Left lung (tissue), 10 donors: ENCODE data around the gene UGT3A1. TPM values are rescaled to one million over a fixed set of nuclear protein-coding genes. Genes with fewer than 3 reads are reported as not detected.

Source experiments
- ATAC-seq: fragments of 200-7000 bp; cut with Tn5 transposase; one replicate; pipeline ENCODE4 v1.9.1; 2020; ENCODE audit warnings: moderate library complexity
- DNase-seq, 4 donors: peaks; one replicate each; pipeline ENCODE4 v3.0.0-alpha.2; 2013 to 2020
- H3K27ac ChIP-seq, 2 donors: fragments of 200-600 bp; sonication (generic) in 1 of 2; one replicate each; pipeline versions ENCODE4 v1.5.0 to v1.8.0; 2020 to 2021
- H3K27me3 ChIP-seq, 2 donors: fragments of 200-600 bp; sonication (generic) in 1 of 2; one replicate each; pipeline versions ENCODE4 v1.5.0 to v1.8.0; 2020 to 2021
- H3K36me3 ChIP-seq, 2 donors: fragments of 200-600 bp; sonication (generic) in 1 of 2; one replicate each; pipeline versions ENCODE4 v1.5.0 to v1.8.0; 2020 to 2021
- H3K4me1 ChIP-seq, 2 donors: fragments of 200-600 bp; one replicate each; pipeline ENCODE4 v1.8.0; 2021
- H3K4me3 ChIP-seq, 2 donors: fragments of 200-600 bp; sonication (generic) in 1 of 2; one replicate each; pipeline versions ENCODE4 v1.5.0 to v1.8.0; 2020 to 2021; ENCODE audit warnings: mild to moderate bottlenecking in 1 of 2
- H3K9me3 ChIP-seq, 2 donors: fragments of 200-600 bp; sonication (generic) in 1 of 2; one replicate each; pipeline versions ENCODE4 v1.5.0 to v1.8.0; 2020 to 2021
- intact Hi-C, 2 donors: fragments of 100-400 bp; cut with DNase I; formaldehyde crosslinking; loops; one replicate each; pipeline versions ENCODE4 v1.11.2 to v1.14.2; 2022
- polyA plus RNA-seq, 6 donors: library from polyadenylated mRNA; unstranded; fragments of 120-200 nt; gene quantifications; one replicate each; pipeline ENCODE4 v1.2.1, GENCODE V29; 2013; ENCODE audit not compliant: insufficient read length in 6 of 6
- total RNA-seq, 2 donors: library from RNA; stranded (reverse); fragmentation: NEBNext Ultra II Directional; extraction: Animal tissue kit (Norgen Biotek cat#: 25700); gene quantifications; one replicate each; pipeline ENCODE4 v1.2.1, GENCODE V29; 2021
- TF ChIP-seq, protein P1 (sequence below), 2 donors: fragments of 200-600 bp; sonication (generic) in 1 of 2; IDR thresholded peaks; one replicate each; pipeline versions ENCODE4 v1.5.0 to v1.8.0; 2021; ENCODE audit warnings: antibody characterized with exemption in 2 of 2
- donor health status: DM: no; HTN: yes; CAD: no.
- donor health status: DM: no; HTN: no; CAD: no.

Gene UGT3A1
- total and polyA plus RNA-seq, 8 donors = 0.10 to 0.77 (median 0.28) TPM; not detected in 2

GRCh38 chr5:35924950-35925722, 66.1 kb downstream of the UGT3A1 start:
- intact Hi-C loops = loop anchor here in 1 of 2 donors (5.0 kb wide), 2 partner anchors 148 to 273 kb away; no protein-coding TSS in a partner anchor
- DNase-seq = peak; percentile 42 to 89 (median 66)
- ATAC-seq = peak; percentile 87
- Histone ChIP-seq H3K27ac (no peak overlapping the region), H3K4me1 (peaks cover 7 to 19% of the 10 kb centered on the region in 2 donors), H3K27me3 (peaks cover 0 to 33% of the 10 kb centered on the region in 2 donors), H3K36me3 (no peaks in the 10 kb centered on the region), H3K9me3 (no peaks in the 10 kb centered on the region), H3K4me3 (peak overlapping the region in 1 of 2 donors; percentile 12)
- TF ChIP-seq, protein P1, sequence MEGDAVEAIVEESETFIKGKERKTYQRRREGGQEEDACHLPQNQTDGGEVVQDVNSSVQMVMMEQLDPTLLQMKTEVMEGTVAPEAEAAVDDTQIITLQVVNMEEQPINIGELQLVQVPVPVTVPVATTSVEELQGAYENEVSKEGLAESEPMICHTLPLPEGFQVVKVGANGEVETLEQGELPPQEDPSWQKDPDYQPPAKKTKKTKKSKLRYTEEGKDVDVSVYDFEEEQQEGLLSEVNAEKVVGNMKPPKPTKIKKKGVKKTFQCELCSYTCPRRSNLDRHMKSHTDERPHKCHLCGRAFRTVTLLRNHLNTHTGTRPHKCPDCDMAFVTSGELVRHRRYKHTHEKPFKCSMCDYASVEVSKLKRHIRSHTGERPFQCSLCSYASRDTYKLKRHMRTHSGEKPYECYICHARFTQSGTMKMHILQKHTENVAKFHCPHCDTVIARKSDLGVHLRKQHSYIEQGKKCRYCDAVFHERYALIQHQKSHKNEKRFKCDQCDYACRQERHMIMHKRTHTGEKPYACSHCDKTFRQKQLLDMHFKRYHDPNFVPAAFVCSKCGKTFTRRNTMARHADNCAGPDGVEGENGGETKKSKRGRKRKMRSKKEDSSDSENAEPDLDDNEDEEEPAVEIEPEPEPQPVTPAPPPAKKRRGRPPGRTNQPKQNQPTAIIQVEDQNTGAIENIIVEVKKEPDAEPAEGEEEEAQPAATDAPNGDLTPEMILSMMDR (IDR thresholded peaks at IDR 0.05) = peak; percentile 30 to 46

- peaks cover 0 to 3% of the 10 kb centered on the region in 2 donors for H3K9me3 ChIP-seq
- H3K4me1 ChIP-seq = peaks cover 7 to 19% of the 10 kb centered on the region in 2 donors
- peak overlapping the region in 1 of 2 donors; percentile 12 for H3K4me3 ChIP-seq
- peaks cover 0 to 33% of the 10 kb centered on the region in 2 donors for H3K27me3 ChIP-seq
- ATAC-seq (peak; percentile 57), DNase-seq (peak in 1 of 4 donors; percentile 20)
- intact Hi-C loops = loop anchor here in 1 of 2 donors (5.0 kb wide), 2 partner anchors 147 to 272 kb away; no protein-coding TSS in a partner anchor
- no peaks in the 10 kb centered on the region for H3K36me3 ChIP-seq
- no peak overlapping the region for H3K27ac ChIP-seq
- TF ChIP-seq, protein P1 (IDR thresholded peaks at IDR 0.05) = no peak
These were observed 66.9 kb downstream of the UGT3A1 start for GRCh38 chr5:35924122-35924949.

DNA sequence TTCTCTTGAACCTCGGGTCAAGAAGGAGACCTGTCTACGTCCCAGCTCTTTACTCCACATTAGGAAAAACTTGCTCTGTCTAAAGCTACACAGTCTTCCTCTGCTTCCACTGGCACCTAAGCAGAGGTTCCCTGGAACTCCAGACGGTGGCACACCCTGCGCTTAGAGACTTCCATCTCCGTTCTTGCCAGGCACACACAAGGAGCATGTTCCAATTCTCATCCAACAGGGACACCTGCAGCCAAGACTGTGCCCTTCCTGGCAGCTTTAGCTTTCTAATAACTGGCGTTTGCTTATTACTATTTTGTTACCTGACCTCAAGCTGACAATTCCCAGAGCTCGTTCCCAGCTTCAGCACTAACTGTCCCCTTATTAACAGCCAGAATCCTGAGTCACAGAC, 68.7 kb downstream of the UGT3A1 start:
- H3K27me3 ChIP-seq = peaks cover 0 to 32% of the 10 kb centered on the region in 2 donors
- intact Hi-C loops = loop anchor here in 1 of 2 donors (5.0 kb wide), 2 partner anchors 145 to 270 kb away; no protein-coding TSS in a partner anchor
- ATAC-seq = no peak
- TF ChIP-seq, protein P1 (IDR thresholded peaks at IDR 0.05) = no peak
- H3K4me1 ChIP-seq = peaks cover 7 to 19% of the 10 kb centered on the region in 2 donors
- no peak overlapping the region for H3K27ac ChIP-seq
- H3K9me3 ChIP-seq = peaks cover 0 to 3% of the 10 kb centered on the region in 2 donors
- no peak for DNase-seq
- no peak overlapping the region for H3K4me3 ChIP-seq
- H3K36me3 ChIP-seq = no peaks in the 10 kb centered on the region

- Histone ChIP-seq H3K27ac (no peak overlapping the region), H3K4me1 (peaks cover 7 to 19% of the 10 kb centered on the region in 2 donors), H3K36me3 (no peaks in the 10 kb centered on the region), H3K4me3 (no peak overlapping the region), H3K27me3 (peaks cover 0 to 27% of the 10 kb centered on the region in 2 donors), H3K9me3 (peaks cover 0 to 3% of the 10 kb centered on the region in 2 donors)
- DNase-seq (no peak), ATAC-seq (no peak)
- TF ChIP-seq, protein P1 (IDR thresholded peaks at IDR 0.05) = no peak
- intact Hi-C loops = loop anchor here in 1 of 2 donors (5.0 kb wide), 2 partner anchors 145 to 270 kb away; no protein-coding TSS in a partner anchor
These were observed 69.3 kb downstream of the UGT3A1 start for GRCh38 chr5:35921930-35922329.
